Nephron (organoid): ENCODE measurements around the gene RNF6.
A peak's percentile ranks its signal among the peaks of the same experiment; 100 is the strongest.
"Not testable (repeated sequence)": the region's sequence is repeated elsewhere in the genome, so short reads cannot be mapped to it uniquely, and the experiment has no call there.

Experiments
- H3K27ac Mint-ChIP-seq, 3 experiments: 2 replicates each; pipeline ENCODE4 v1.8.0; 2020; ENCODE audit warnings: mixed read lengths in 3 of 3, mild to moderate bottlenecking in 2 of 3, moderate library complexity in 1 of 3
- H3K27me3 Mint-ChIP-seq: 2 replicates; pipeline ENCODE4 v1.8.0; 2021; ENCODE audit warnings: low read depth, mild to moderate bottlenecking, moderate library complexity, mixed read lengths
- H3K36me3 Mint-ChIP-seq: 2 replicates; pipeline ENCODE4 v1.8.0; 2020; ENCODE audit warnings: low read depth, mixed read lengths
- H3K4me1 Mint-ChIP-seq: 2 replicates; pipeline ENCODE4 v1.8.0; 2020; ENCODE audit warnings: mixed read lengths
- H3K4me3 Mint-ChIP-seq, 3 experiments: 2 replicates each; pipeline ENCODE4 v1.8.0; 2020; ENCODE audit warnings: mild to moderate bottlenecking in 3 of 3, mixed read lengths in 3 of 3, moderate library complexity in 2 of 3
- H3K9me3 Mint-ChIP-seq: 2 replicates; pipeline ENCODE4 v1.8.0; 2020; ENCODE audit warnings: mixed read lengths
- CTCF ChIP-seq, 3 experiments: fragments of 200-600 bp; sonication (generic); IDR thresholded peaks; one replicate each; pipeline ENCODE4 v1.5.0; 2021; ENCODE audit warnings: antibody characterized with exemption in 3 of 3; ENCODE audit not compliant: unreplicated experiment in 3 of 3

Gene RNF6

DNA sequence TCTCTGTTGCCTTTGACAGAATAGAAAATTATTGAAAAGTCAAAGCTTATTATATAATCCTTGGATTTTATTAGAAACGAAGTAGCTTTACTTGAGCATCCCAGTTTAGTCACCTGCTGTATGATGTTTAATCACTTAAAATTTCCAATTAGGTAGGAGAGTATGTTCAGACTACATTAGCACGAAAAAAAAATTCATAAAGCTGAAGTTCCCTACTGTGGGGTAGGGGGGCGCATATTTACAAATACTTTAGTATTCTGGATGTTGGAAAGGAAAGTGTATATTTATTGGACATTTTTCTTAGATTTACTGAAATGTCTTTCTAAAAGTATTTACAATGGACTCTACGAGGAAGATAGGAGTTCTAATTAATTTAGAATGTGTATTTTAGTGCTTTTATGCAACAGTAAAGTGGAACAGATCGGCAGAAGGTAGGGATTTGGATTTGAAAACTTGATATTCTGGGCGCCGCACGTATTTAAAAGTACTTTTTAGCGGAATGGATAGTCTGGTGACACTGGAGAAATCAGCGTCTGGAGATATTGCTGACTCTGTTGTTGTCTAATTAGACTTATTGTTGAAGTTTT is 33.7 kb upstream of the RNF6 start:
- Mint-ChIP-seq H3K9me3 (no peaks in the 10 kb centered on the region), H3K4me1 (peaks cover 31% of the 10 kb centered on the region), H3K4me3 (peak overlapping the region; percentile 84 to 97 (median 95)), H3K36me3 (no peaks in the 10 kb centered on the region), H3K27ac (peak overlapping the region; percentile 92 to 95 (median 93)), H3K27me3 (no peaks in the 10 kb centered on the region)
- peak; percentile 24 to 47 (median 43) for TF ChIP-seq CTCF (IDR thresholded peaks at IDR 0.05; ENCODE audit: unreplicated experiment in 3 of 3)

DNA sequence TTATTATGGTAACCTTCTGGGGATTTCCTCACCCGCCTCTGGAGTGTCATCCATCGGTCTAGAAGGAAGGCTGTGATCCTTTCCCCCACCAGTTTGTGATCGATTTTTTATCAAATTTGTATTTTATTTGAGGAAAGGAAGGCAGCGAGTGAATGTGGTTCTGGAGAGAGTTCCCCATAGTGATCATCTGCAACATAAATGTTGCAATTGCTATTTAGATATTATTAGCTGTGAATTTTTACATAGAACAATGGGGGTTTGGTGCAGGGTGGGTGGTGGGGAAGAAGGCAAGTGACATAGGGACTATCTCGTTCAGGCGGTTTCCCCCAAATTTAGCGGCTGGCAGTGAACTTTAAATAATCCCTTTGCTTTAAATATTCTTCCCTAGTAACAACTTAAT is 33.0 kb upstream of the RNF6 start:
- Mint-ChIP-seq H3K27ac (peak overlapping the region; percentile 92 to 95 (median 93)), H3K9me3 (no peaks in the 10 kb centered on the region), H3K27me3 (no peaks in the 10 kb centered on the region), H3K36me3 (no peaks in the 10 kb centered on the region), H3K4me1 (peaks cover 31% of the 10 kb centered on the region), H3K4me3 (peak overlapping the region; percentile 84 to 97 (median 95))
- no peak for TF ChIP-seq CTCF (IDR thresholded peaks at IDR 0.05; ENCODE audit: unreplicated experiment in 3 of 3)

DNA sequence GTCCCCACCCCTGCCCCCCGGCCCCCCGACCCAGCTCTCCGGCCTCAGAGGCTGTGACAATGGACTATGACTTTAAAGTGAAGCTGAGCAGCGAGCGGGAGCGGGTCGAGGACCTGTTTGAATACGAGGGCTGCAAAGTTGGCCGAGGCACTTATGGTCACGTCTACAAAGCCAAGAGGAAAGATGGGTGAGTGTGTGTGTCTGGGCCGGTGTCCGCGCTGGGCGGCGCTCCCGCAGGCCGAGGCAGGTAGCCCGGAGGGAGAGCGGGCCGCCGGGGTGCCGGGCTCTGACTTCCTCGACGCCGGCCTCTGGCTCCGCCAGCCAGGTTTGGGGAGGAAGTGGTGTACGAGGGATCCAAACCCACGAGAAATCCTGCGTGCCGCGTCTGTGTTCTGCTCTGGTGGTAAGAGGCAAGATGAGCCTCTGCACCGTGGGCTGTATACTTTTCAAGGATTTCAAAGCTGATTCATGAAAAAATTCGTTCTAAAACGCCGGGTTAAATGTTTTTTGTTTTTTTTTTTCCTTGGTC is 32.5 kb upstream of the RNF6 start:
- H3K9me3 Mint-ChIP-seq = no peaks in the 10 kb centered on the region
- no peaks in the 10 kb centered on the region for H3K36me3 Mint-ChIP-seq
- no peak for TF ChIP-seq CTCF (IDR thresholded peaks at IDR 0.05; ENCODE audit: unreplicated experiment in 3 of 3)
- H3K4me1 Mint-ChIP-seq = peaks cover 31% of the 10 kb centered on the region
- peak overlapping the region; percentile 92 to 95 (median 93) for H3K27ac Mint-ChIP-seq
- no peaks in the 10 kb centered on the region for H3K27me3 Mint-ChIP-seq
- H3K4me3 Mint-ChIP-seq = peak overlapping the region; percentile 84 to 97 (median 95)

GRCh38 chr13:26253787-26254582 is 31.9 kb upstream of the RNF6 start, which contains the start of gene CDK8:
TSS of gene CDK8 (plus strand) at chr13:26254129. CDS start at chr13:26254642, 513 bp downstream.
- H3K9me3 Mint-ChIP-seq = no peaks in the 10 kb centered on the region
- peaks cover 31% of the 10 kb centered on the region for H3K4me1 Mint-ChIP-seq
- H3K27me3 Mint-ChIP-seq = no peaks in the 10 kb centered on the region
- TF ChIP-seq CTCF (IDR thresholded peaks at IDR 0.05; ENCODE audit: unreplicated experiment in 3 of 3) = no peak
- peak within 1 kb of the TSS; percentile 84 to 97 (median 95) for H3K4me3 Mint-ChIP-seq
- H3K36me3 Mint-ChIP-seq = no peaks in the 10 kb centered on the region
- H3K27ac Mint-ChIP-seq = peak within 1 kb of the TSS; percentile 92 to 95 (median 95)

- TF ChIP-seq CTCF (IDR thresholded peaks at IDR 0.05; ENCODE audit: unreplicated experiment in 3 of 3) = no peak
- H3K4me3 Mint-ChIP-seq = peak overlapping the region; percentile 84 to 95 (median 94)
- peaks cover 31% of the 10 kb centered on the region for H3K4me1 Mint-ChIP-seq
- H3K36me3 Mint-ChIP-seq = no peaks in the 10 kb centered on the region
- no peaks in the 10 kb centered on the region for H3K27me3 Mint-ChIP-seq
- H3K27ac Mint-ChIP-seq = peak overlapping the region; percentile 90 to 95 (median 93)
- H3K9me3 Mint-ChIP-seq = no peaks in the 10 kb centered on the region
Observed at GRCh38 chr13:26253262-26253786, 31.2 kb upstream of the RNF6 start.

DNA sequence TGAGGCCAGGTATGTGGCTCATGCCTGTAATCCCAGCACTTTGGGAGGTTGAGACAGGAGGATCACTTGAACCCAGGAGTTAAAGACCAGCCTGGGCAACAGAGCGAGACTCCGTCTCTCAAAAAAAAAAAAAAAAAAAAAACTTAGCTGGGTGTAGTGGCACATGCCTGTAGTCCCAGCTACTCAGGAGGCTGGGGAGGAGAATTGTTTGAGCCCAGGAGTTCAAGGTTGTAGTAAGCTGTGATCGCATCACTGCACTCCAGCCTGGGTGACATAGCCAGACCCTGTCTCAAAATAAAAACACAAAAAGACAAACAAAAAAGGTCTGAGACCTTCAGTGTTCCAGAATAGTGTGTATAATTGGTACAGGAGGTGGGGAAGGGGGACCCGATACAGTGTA is 29.9 kb upstream of the RNF6 start:
- not testable (repeated sequence) for H3K27ac Mint-ChIP-seq, H3K4me3 Mint-ChIP-seq, H3K9me3 Mint-ChIP-seq, H3K36me3 Mint-ChIP-seq, H3K27me3 Mint-ChIP-seq
- H3K4me1 Mint-ChIP-seq = peaks cover 24% of the 10 kb centered on the region
